IPS-20b (cell line): ENCODE data around the gene STAT5B.
A peak's percentile ranks its signal among the peaks of the same experiment; 100 is the strongest.

Source experiments
- H3K27ac ChIP-seq: one replicate; pipeline ENCODE4 v1.5.1; 2013; ENCODE audit warnings: low read length
- H3K27me3 ChIP-seq: 2 replicates; pipeline ENCODE4 v1.6.1; 2013; ENCODE audit warnings: mild to moderate bottlenecking, low read length, inconsistent platforms; ENCODE audit not compliant: insufficient read depth
- H3K36me3 ChIP-seq: 2 replicates; pipeline ENCODE4 v1.6.1; 2013; ENCODE audit warnings: low read depth, mild to moderate bottlenecking, inconsistent platforms, low read length, moderate library complexity; ENCODE audit not compliant: insufficient read depth
- H3K4me1 ChIP-seq: 2 replicates; pipeline ENCODE4 v1.6.1; 2013; ENCODE audit warnings: mild to moderate bottlenecking, control low read depth, inconsistent platforms, low read length, moderate library complexity; ENCODE audit not compliant: insufficient read depth
- H3K4me3 ChIP-seq: 2 replicates; pipeline ENCODE4 v1.5.1; 2013; ENCODE audit warnings: mild to moderate bottlenecking, low read length, inconsistent platforms
- H3K9ac ChIP-seq: 2 replicates; pipeline ENCODE4 v1.6.1; 2013; ENCODE audit warnings: low read depth, mild to moderate bottlenecking, inconsistent platforms, low read length, moderate library complexity
- H3K9me3 ChIP-seq: 2 replicates; pipeline ENCODE4 v1.6.1; 2013; ENCODE audit warnings: mild to moderate bottlenecking, low read depth, low read length, inconsistent platforms; ENCODE audit not compliant: insufficient read depth

The STAT5B gene

GRCh38 chr17:42288803-42289610, 12.8 kb upstream of the STAT5B start:
- H3K4me3 ChIP-seq: peak overlapping the region; percentile 50; the same call in 1 of the 2 replicates
- H3K27ac ChIP-seq: no peak overlapping the region
- H3K27me3 ChIP-seq: peaks cover 46% of the 10 kb centered on the region
- H3K9ac ChIP-seq: peak overlapping the region; percentile 27; the same call in 1 of the 2 replicates
- H3K36me3 ChIP-seq: no peaks in the 10 kb centered on the region
- H3K4me1 ChIP-seq: no peaks in the 10 kb centered on the region
- H3K9me3 ChIP-seq: no peaks in the 10 kb centered on the region

- Histone ChIP-seq H3K4me1 (no peaks in the 10 kb centered on the region), H3K27ac (no peak within 1 kb of the TSS), H3K36me3 (no peaks in the 10 kb centered on the region), H3K9me3 (no peaks in the 10 kb centered on the region), H3K9ac (peak within 1 kb of the TSS; percentile 31; the same call in 1 of the 2 replicates), H3K27me3 (peaks cover 46% of the 10 kb centered on the region), H3K4me3 (peak within 1 kb of the TSS; percentile 50; the same call in 1 of the 2 replicates)
Observed at GRCh38 chr17:42287977-42288802, 12.0 kb upstream of the STAT5B start, which contains the start of gene STAT5A. STAT5A (plus strand) TSS chr17:42288498; CDS start chr17:42289412, 914 bp downstream.

- Histone ChIP-seq H3K4me1 (no peaks in the 10 kb centered on the region), H3K9ac (no peak overlapping the region), H3K27ac (no peak overlapping the region), H3K27me3 (peaks cover 46% of the 10 kb centered on the region), H3K4me3 (peak overlapping the region; percentile 50; the same call in 1 of the 2 replicates), H3K9me3 (no peaks in the 10 kb centered on the region), H3K36me3 (no peaks in the 10 kb centered on the region)
Observed at GRCh38 chr17:42287305-42287976, 11.2 kb upstream of the STAT5B start.

GRCh38 chr17:42286411-42287221, 10.4 kb upstream of the STAT5B start:
- Histone ChIP-seq H3K9ac (no peak overlapping the region), H3K4me3 (no peak overlapping the region), H3K27ac (no peak overlapping the region)

GRCh38 chr17:42285346-42286050, 9.3 kb upstream of the STAT5B start:
- Histone ChIP-seq H3K9me3 (no peaks in the 10 kb centered on the region), H3K36me3 (no peaks in the 10 kb centered on the region), H3K9ac (no peak overlapping the region), H3K4me3 (no peak overlapping the region), H3K27me3 (peaks cover 43% of the 10 kb centered on the region), H3K27ac (no peak overlapping the region), H3K4me1 (no peaks in the 10 kb centered on the region)

More at GRCh38 chr17:42286411-42287221, 10.4 kb upstream of the STAT5B start:
- Histone ChIP-seq H3K9me3 (no peaks in the 10 kb centered on the region), H3K4me1 (no peaks in the 10 kb centered on the region), H3K36me3 (no peaks in the 10 kb centered on the region), H3K27me3 (peaks cover 46% of the 10 kb centered on the region)

- no peaks in the 10 kb centered on the region for H3K4me1 ChIP-seq
- H3K9ac ChIP-seq: no peak overlapping the region
- no peak overlapping the region for H3K27ac ChIP-seq
- no peaks in the 10 kb centered on the region for H3K9me3 ChIP-seq
- H3K27me3 ChIP-seq: peaks cover 34% of the 10 kb centered on the region
- no peak overlapping the region for H3K4me3 ChIP-seq
- no peaks in the 10 kb centered on the region for H3K36me3 ChIP-seq
Observed at GRCh38 chr17:42284566-42284965, 8.4 kb upstream of the STAT5B start.

GRCh38 chr17:42284024-42284369, 7.8 kb upstream of the STAT5B start:
- H3K9me3 ChIP-seq: no peaks in the 10 kb centered on the region
- H3K27me3 ChIP-seq: peaks cover 28% of the 10 kb centered on the region
- no peak overlapping the region for H3K9ac ChIP-seq
- H3K4me1 ChIP-seq: no peaks in the 10 kb centered on the region
- no peak overlapping the region for H3K27ac ChIP-seq
- no peak overlapping the region for H3K4me3 ChIP-seq
- H3K36me3 ChIP-seq: no peaks in the 10 kb centered on the region

- Histone ChIP-seq H3K27me3 (peaks cover 22% of the 10 kb centered on the region), H3K9ac (no peak overlapping the region), H3K4me3 (no peak overlapping the region), H3K9me3 (no peaks in the 10 kb centered on the region), H3K4me1 (no peaks in the 10 kb centered on the region), H3K36me3 (no peaks in the 10 kb centered on the region), H3K27ac (no peak overlapping the region)
Observed at GRCh38 chr17:42283241-42284023, 7.2 kb upstream of the STAT5B start.

GRCh38 chr17:42282478-42283080, 6.4 kb upstream of the STAT5B start:
- peaks cover 14% of the 10 kb centered on the region for H3K27me3 ChIP-seq
- no peak overlapping the region for H3K27ac ChIP-seq
- H3K9me3 ChIP-seq: no peaks in the 10 kb centered on the region
- H3K36me3 ChIP-seq: no peaks in the 10 kb centered on the region
- no peak overlapping the region for H3K4me3 ChIP-seq
- H3K9ac ChIP-seq: no peak overlapping the region
- H3K4me1 ChIP-seq: no peaks in the 10 kb centered on the region
